ENCODE data around the gene ATXN1.

- TF ChIP-seq CTCF (conservative IDR thresholded peaks at IDR 0.05; ENCODE audit: low read length) (no peak), EZH2phosphoT487 (IDR thresholded peaks at IDR 0.05; ENCODE audit: borderline replicate concordance) (no peak)
Measured at GRCh38 chr6:16622193-16622592, 139.1 kb downstream of the ATXN1 start.

Data from Loucy (cell line).